GM18511 (cell line): ENCODE data around the gene TRIM66.

Experiments
- ATAC-seq: cut with Tn5 transposase; IDR thresholded peaks from one replicate; pipeline ENCODE4 v1.9.1; 2021; ENCODE audit warnings: mild to moderate bottlenecking, moderate library complexity; ENCODE audit not compliant: unreplicated experiment

TRIM66 gene

GRCh38 chr11:8612522-8612921, 69.9 kb downstream of the TRIM66 start:
- ATAC-seq: no peak

GRCh38 chr11:8610532-8611116, 71.8 kb downstream of the TRIM66 start:
- ATAC-seq: no peak

GRCh38 chr11:8608652-8609051, 73.8 kb downstream of the TRIM66 start:
- ATAC-seq: no peak

- no peak for ATAC-seq
Observed at GRCh38 chr11:8605971-8606563, 76.4 kb downstream of the TRIM66 start.

- ATAC-seq: peak; percentile 84
Observed at GRCh38 chr11:8604078-8604723, 78.3 kb downstream of the TRIM66 start.

GRCh38 chr11:8603696-8604077, 78.8 kb downstream of the TRIM66 start:
- no peak for ATAC-seq

- no peak for ATAC-seq
Observed at GRCh38 chr11:8601376-8602133, 80.9 kb downstream of the TRIM66 start.

- ATAC-seq: no peak
Observed at GRCh38 chr11:8598506-8598905, 84.0 kb downstream of the TRIM66 start.

- no peak for ATAC-seq
Observed at GRCh38 chr11:8597182-8597581, 85.3 kb downstream of the TRIM66 start.

- no peak for ATAC-seq
Observed at GRCh38 chr11:8596504-8597046, 85.9 kb downstream of the TRIM66 start.

GRCh38 chr11:8593935-8594909, 88.2 kb downstream of the TRIM66 start, which contains the start of gene STK33:
STK33 (minus strand) TSS chr11:8594228; CDS start chr11:8474905, 119,323 bp downstream.
- peak; percentile 97 for ATAC-seq

- ATAC-seq: peak; percentile 18
Observed at GRCh38 chr11:8593455-8593854, 89.0 kb downstream of the TRIM66 start.

GRCh38 chr11:8587915-8588314, 94.5 kb downstream of the TRIM66 start:
- ATAC-seq: no peak

- no peak for ATAC-seq
Observed at GRCh38 chr11:8586805-8587204, 95.7 kb downstream of the TRIM66 start.

GRCh38 chr11:8586184-8586583, 96.3 kb downstream of the TRIM66 start:
- no peak for ATAC-seq

GRCh38 chr11:8584511-8584910, 98.0 kb downstream of the TRIM66 start:
- ATAC-seq: no peak

GRCh38 chr11:8584082-8584481, 98.4 kb downstream of the TRIM66 start:
- no peak for ATAC-seq

GRCh38 chr11:8581300-8581699, 101.2 kb downstream of the TRIM66 start:
- ATAC-seq: no peak

- no peak for ATAC-seq
Observed at GRCh38 chr11:8577791-8578581, 104.5 kb downstream of the TRIM66 start.
